HepG2 (cell line): ENCODE results near the gene PPP4R4. TPM values are rescaled to one million over a fixed set of nuclear protein-coding genes. Genes with fewer than 3 reads are reported as not detected.

Experiments
- ATAC-seq: fragments of 200-7000 bp; cut with Tn5 transposase; 3 replicates; pipeline ENCODE4 v1.9.1; 2020; ENCODE audit warnings: mild to moderate bottlenecking, moderate library complexity
- BruUV-seq: library from RNA; stranded (reverse); fragments of 400-500 nt; replicated peaks from 2 replicates; lab custom pipeline; 2021; lab: Mats Ljungman, UMichigan
- CTCF ChIA-PET: fragments of 300-600 bp; formaldehyde crosslinking; extraction: SDS; loops from one replicate; lab custom pipeline; 2021; ENCODE audit warnings: low total read pairs, inconsistent platforms, low intra/inter-chr PET ratio; lab: Yijun Ruan, JAX
- POLR2A ChIA-PET: fragments of 350-600 bp; sonication (Branson Sonifier 250); formaldehyde crosslinking; loops from one replicate; lab custom pipeline; 2020; ENCODE audit warnings: antibody characterized with exemption, inconsistent platforms; lab: Yijun Ruan, JAX
- DNase-seq: peaks from one replicate; pipeline ENCODE4 v3.0.0-alpha.2; 2015; ENCODE audit warnings: low spot score
- FAIRE-seq: peaks from 3 replicates; lab custom pipeline; 2011; peaks lifted over from hg19 to GRCh38; lab: Jason Lieb, UNC
- H2AFZ ChIP-seq: one replicate; pipeline ENCODE4 v1.6.1; 2011; ENCODE audit warnings: low read length, inconsistent platforms
- H3K27ac ChIP-seq: fragments of 300-600 bp; 3 replicates; pipeline ENCODE4 v1.8.0; 2011; ENCODE audit warnings: mixed run types, mild to moderate bottlenecking, mixed read lengths, low read length, inconsistent platforms; ENCODE audit not compliant: insufficient read depth; ENCODE audit errors: extremely low read length
- H3K27me3 ChIP-seq, 2 experiments: fragments of 200-600 bp in 1 of 2; 2 replicates in 1 of 2; 3 replicates in 1 of 2; pipeline versions ENCODE4 v1.6.0 to v1.8.0; 2011; ENCODE audit warnings: low read length in 2 of 2, mild to moderate bottlenecking in 2 of 2, moderate library complexity in 2 of 2, inconsistent platforms in 1 of 2; ENCODE audit not compliant: insufficient read depth in 2 of 2, control insufficient read depth in 1 of 2
- H3K36me3 ChIP-seq, 2 experiments: fragments of 200-600 bp in 1 of 2; replicated peaks in 1 of 2; 2 replicates in 1 of 2; 3 replicates in 1 of 2; pipeline versions ENCODE4 v1.5.1 to v1.8.0; 2011; ENCODE audit warnings: low read length in 2 of 2, inconsistent platforms in 1 of 2; ENCODE audit not compliant: insufficient read depth in 2 of 2, control insufficient read depth in 1 of 2
- H3K4me1 ChIP-seq: 2 replicates; pipeline ENCODE4 v1.5.1; 2012; ENCODE audit warnings: low read length, inconsistent platforms; ENCODE audit not compliant: insufficient read depth
- H3K4me2 ChIP-seq: 2 replicates; pipeline ENCODE4 v1.6.0; 2011; ENCODE audit warnings: low read depth, low read length, inconsistent platforms
- H3K4me3 ChIP-seq, 3 experiments: fragments of 200-600 bp in 1 of 3; sonication (generic), shearing (Covaris generic) in 1 of 3; replicated peaks in 1 of 3; 2 replicates each; pipeline ENCODE4 v1.5.1; 2011 to 2016; ENCODE audit warnings: low read length in 3 of 3, inconsistent platforms in 2 of 3, low read depth in 2 of 3, mild to moderate bottlenecking in 2 of 3, control low read depth in 1 of 3, mixed read lengths in 1 of 3; ENCODE audit not compliant: insufficient read depth in 1 of 3
- H3K79me2 ChIP-seq: one replicate; pipeline ENCODE4 v1.6.1; 2011; ENCODE audit warnings: low read length, inconsistent platforms; ENCODE audit not compliant: insufficient read depth
- H3K9ac ChIP-seq: 2 replicates; pipeline ENCODE4 v1.6.0; 2011; ENCODE audit warnings: mild to moderate bottlenecking, low read depth, low read length, inconsistent platforms; ENCODE audit not compliant: insufficient read depth
- H3K9me3 ChIP-seq: 2 replicates; pipeline ENCODE4 v1.5.1; 2012; ENCODE audit warnings: mild to moderate bottlenecking, low read length
- H4K20me1 ChIP-seq: 2 replicates; pipeline ENCODE4 v1.6.0; 2011; ENCODE audit warnings: inconsistent platforms, mild to moderate bottlenecking, low read length, moderate library complexity; ENCODE audit not compliant: insufficient read depth
- FOXA3 ChIP-seq: IDR thresholded peaks from 2 replicates; pipeline ENCODE4 v1.6.1; 2016; ENCODE audit warnings: missing genetic modification reagents, missing compliant biosample characterization
- MXD4 ChIP-seq: IDR thresholded peaks from 2 replicates; pipeline ENCODE4 v1.6.1; 2016; ENCODE audit warnings: mild to moderate bottlenecking, missing biosample characterization, missing genetic modification reagents
- SAP130 ChIP-seq: IDR thresholded peaks from 2 replicates; pipeline ENCODE4 v1.6.1; 2016; ENCODE audit warnings: low read depth
- SP140L ChIP-seq: sonication (generic); formaldehyde crosslinking; IDR thresholded peaks from 2 replicates; pipeline ENCODE4 v1.4.0; 2020; ENCODE audit warnings: missing genetic modification reagents, borderline replicate concordance
- ZNF225 ChIP-seq: sonication (generic); formaldehyde crosslinking; IDR thresholded peaks from 2 replicates; pipeline ENCODE4 v1.4.0; 2020; ENCODE audit warnings: mild to moderate bottlenecking, missing genetic modification reagents
- ZNF784 ChIP-seq: sonication (generic); formaldehyde crosslinking; IDR thresholded peaks from 2 replicates; pipeline ENCODE4 v1.5.1; 2020; ENCODE audit warnings: missing genetic modification reagents, mild to moderate bottlenecking, borderline replicate concordance
- WGBS: methylation state at CpG from one replicate; pipeline ENCODE4 v1.1.6; 2017; ENCODE audit warnings: low lambda C conversion rate; 5-methylcytosine and 5-hydroxymethylcytosine counted together
- in situ Hi-C: cut with HindIII; loops from 2 replicates; pipeline ENCODE4 v1.10.0; 2017; ENCODE audit warnings: low pct_unique_long_range_greater_than_20kb; ENCODE audit not compliant: extremely low pct_ligation_motif_present
- intact Hi-C: fragments of 100-400 bp; cut with micrococcal nuclease; formaldehyde crosslinking; loops from one replicate; pipeline ENCODE4 v1.10.0; 2022; ENCODE audit not compliant: unreplicated experiment
- polyA plus RNA-seq, 8 experiments: library from polyadenylated mRNA; depleted of rRNA in 3 of 8; stranded (reverse) in 7 of 8; unstranded in 1 of 8; fragments of >200 nt; fragmentation: Illumina TruSeq in 4 of 8; extraction: Trizol in 4 of 8; gene quantifications; 2 replicates each; pipeline versions ENCODE4 v1.2.1 to v1.2.3, GENCODE V29; 2011 to 2016; ENCODE audit warnings: low read depth in 4 of 8, missing spikeins in 1 of 8, mixed read lengths in 1 of 8; ENCODE audit not compliant: insufficient read depth in 1 of 8
- total RNA-seq, 5 experiments: library from RNA; depleted of rRNA; stranded (reverse); fragments of >200 nt; fragmentation: Illumina TruSeq; extraction: Trizol; gene quantifications; 2 replicates each; pipeline ENCODE4 v1.2.3, GENCODE V29; 2016; ENCODE audit warnings: low read depth in 1 of 5

PPP4R4 gene
- total and polyA plus RNA-seq, 2 of the 13 experiments (the other 11 are each of a cell fraction or from before 2014, with no cell fraction given) = 9.5 to 19.8 TPM

- no peak for DNase-seq
- H3K4me1 ChIP-seq = peaks cover 72% of the 10 kb centered on the region
- H3K9ac ChIP-seq = no peak overlapping the region
- H3K4me2 ChIP-seq = peak overlapping the region; percentile 78
- TF ChIP-seq SP140L (no peak), ZNF784 (CRISPR knock-in tag) (no peak), ZNF225 (no peak), SAP130 (CRISPR knock-in tag) (peak; percentile 30; the same call in 1 of the 2 replicates), FOXA3 (peak; percentile 56)
- BruUV-seq = TSS peak; percentile 42
- H4K20me1 ChIP-seq = no peaks in the 10 kb centered on the region
- H3K79me2 ChIP-seq = peaks cover 18% of the 10 kb centered on the region
- no peaks in the 10 kb centered on the region for H3K9me3 ChIP-seq
- 53% methylated on average over 3 of the region's 3 CpGs for WGBS
- H3K27me3 ChIP-seq = peaks cover 0 to 3% of the 10 kb centered on the region in 2 experiments; a peak in 3 of 5 replicates
- in situ Hi-C loops = no loop called here
- intact Hi-C loops = no loop called here
- no peaks in the 10 kb centered on the region for H3K36me3 ChIP-seq
- H3K4me3 ChIP-seq = no peak overlapping the region; a peak in 1 of 6 replicates
- ATAC-seq = no peak
- POLR2A ChIA-PET = no interaction called here
- H3K27ac ChIP-seq = no peak overlapping the region
- CTCF ChIA-PET = no interaction called here
- H2AFZ ChIP-seq = no peak overlapping the region
- FAIRE-seq = peak; percentile 15
Observed at GRCh38 chr14:94176808-94177207, 2.7 kb downstream of the PPP4R4 start.

GRCh38 chr14:94177806-94178205 is 3.7 kb downstream of the PPP4R4 start:
- H3K9me3 ChIP-seq = no peaks in the 10 kb centered on the region
- WGBS = 93% methylated on average over 1 of the region's 1 CpG
- H3K79me2 ChIP-seq = peaks cover 26% of the 10 kb centered on the region
- peak overlapping the region; percentile 37; the same call in 1 of the 2 replicates for H3K4me2 ChIP-seq
- H3K4me1 ChIP-seq = peaks cover 75% of the 10 kb centered on the region
- H3K4me3 ChIP-seq = no peak overlapping the region
- CTCF ChIA-PET = no interaction called here
- H3K27me3 ChIP-seq = peaks cover 0 to 1% of the 10 kb centered on the region in 2 experiments; a peak in 2 of 5 replicates
- FAIRE-seq (no peak), ATAC-seq (no peak), DNase-seq (no peak)
- H4K20me1 ChIP-seq = no peaks in the 10 kb centered on the region
- POLR2A ChIA-PET = no interaction called here
- intact Hi-C loops (no loop called here), in situ Hi-C loops (no loop called here)
- no peak overlapping the region for H2AFZ ChIP-seq
- H3K9ac ChIP-seq = no peak overlapping the region
- H3K27ac ChIP-seq = no peak overlapping the region
- no TSS peak for BruUV-seq
- H3K36me3 ChIP-seq = no peaks in the 10 kb centered on the region
- TF ChIP-seq MXD4 (CRISPR knock-in tag) = no peak
- no peak for TF ChIP-seq ZNF784 (CRISPR knock-in tag)
